Measurements from ENCODE around the gene WDR43. TPM values are rescaled to one million over a fixed set of nuclear protein-coding genes. Genes with fewer than 3 reads are reported as not detected.

Gene WDR43
- total and polyA plus RNA-seq, 9 of the 15 experiments (the other 6 are each of a cell fraction or from before 2014, with no cell fraction given), result 34.6 to 197 (median 105) TPM

- no peak for TF ChIP-seq CSDE1 (IDR thresholded peaks at IDR 0.05)
- no peak for TF ChIP-seq ZBTB33 (CRISPR knock-in tag; IDR thresholded peaks at IDR 0.05)
- no peak for TF ChIP-seq SMARCA4 (IDR thresholded peaks at IDR 0.05)
- TF ChIP-seq, protein P1, sequence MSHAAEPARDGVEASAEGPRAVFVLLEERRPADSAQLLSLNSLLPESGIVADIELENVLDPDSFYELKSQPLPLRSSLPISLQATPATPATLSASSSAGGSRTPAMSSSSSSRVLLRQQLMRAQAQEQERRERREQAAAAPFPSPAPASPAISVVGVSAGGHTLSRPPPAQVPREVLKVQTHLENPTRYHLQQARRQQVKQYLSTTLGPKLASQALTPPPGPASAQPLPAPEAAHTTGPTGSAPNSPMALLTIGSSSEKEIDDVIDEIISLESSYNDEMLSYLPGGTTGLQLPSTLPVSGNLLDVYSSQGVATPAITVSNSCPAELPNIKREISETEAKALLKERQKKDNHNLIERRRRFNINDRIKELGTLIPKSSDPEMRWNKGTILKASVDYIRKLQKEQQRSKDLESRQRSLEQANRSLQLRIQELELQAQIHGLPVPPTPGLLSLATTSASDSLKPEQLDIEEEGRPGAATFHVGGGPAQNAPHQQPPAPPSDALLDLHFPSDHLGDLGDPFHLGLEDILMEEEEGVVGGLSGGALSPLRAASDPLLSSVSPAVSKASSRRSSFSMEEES (CRISPR knock-in tag; IDR thresholded peaks at IDR 0.05), result no peak
- TF ChIP-seq CTCFL (IDR thresholded peaks at IDR 0.05; ENCODE audit: borderline replicate concordance, insufficient read depth, low read depth, low read length, poor library complexity, severe bottlenecking), result no peak
- no peak for TF ChIP-seq TAL1 (IDR thresholded peaks at IDR 0.05)
- TF ChIP-seq ZNF184 (CRISPR knock-in tag; IDR thresholded peaks at IDR 0.05), result no peak
- peak; percentile 41; the same call in 1 of the 2 replicates for TF ChIP-seq PML (IDR thresholded peaks at IDR 0.05; ENCODE audit: low read length)
- TF ChIP-seq ARNT (IDR thresholded peaks at IDR 0.05), result 0 out of 4 replicates have a peak, but pooled peaks of 1 of the 2 experiments have one; percentile 6
- TF ChIP-seq, protein P2, sequence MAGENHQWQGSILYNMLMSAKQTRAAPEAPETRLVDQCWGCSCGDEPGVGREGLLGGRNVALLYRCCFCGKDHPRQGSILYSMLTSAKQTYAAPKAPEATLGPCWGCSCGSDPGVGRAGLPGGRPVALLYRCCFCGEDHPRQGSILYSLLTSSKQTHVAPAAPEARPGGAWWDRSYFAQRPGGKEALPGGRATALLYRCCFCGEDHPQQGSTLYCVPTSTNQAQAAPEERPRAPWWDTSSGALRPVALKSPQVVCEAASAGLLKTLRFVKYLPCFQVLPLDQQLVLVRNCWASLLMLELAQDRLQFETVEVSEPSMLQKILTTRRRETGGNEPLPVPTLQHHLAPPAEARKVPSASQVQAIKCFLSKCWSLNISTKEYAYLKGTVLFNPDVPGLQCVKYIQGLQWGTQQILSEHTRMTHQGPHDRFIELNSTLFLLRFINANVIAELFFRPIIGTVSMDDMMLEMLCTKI (IDR thresholded peaks at IDR 0.05; ENCODE audit: partially characterized antibody), result no peak
- TF ChIP-seq PRPF4 (IDR thresholded peaks at IDR 0.05; ENCODE audit: insufficient read depth, low read depth, low read length, poor library complexity, severe bottlenecking), result no peak
- TF ChIP-seq CHAMP1 (IDR thresholded peaks at IDR 0.05), result 0 out of 2 replicates have a peak, but pooled peaks have one; percentile 49
- no peak for TF ChIP-seq WHSC1 (IDR thresholded peaks at IDR 0.05; ENCODE audit: low read length)
- no peak for TF ChIP-seq DACH1 (IDR thresholded peaks at IDR 0.05; ENCODE audit: partially characterized antibody)
- no peak for TF ChIP-seq CBFB (CRISPR knock-in tag; IDR thresholded peaks at IDR 0.05)
- TF ChIP-seq KDM1A (IDR thresholded peaks at IDR 0.05), result no peak
These were observed at the start of gene WDR43 (continued) for GRCh38 chr2:28894470-28895188.
